Progenitor cell of endocrine pancreas (in vitro differentiated cells): ENCODE results near the gene LIPC. TPM values are rescaled to one million over a fixed set of nuclear protein-coding genes. Genes with fewer than 3 reads are reported as not detected.

Experiments
- DNase-seq: peaks from one replicate; pipeline ENCODE4 v3.0.0; 2021; ENCODE audit warnings: low spot score; ENCODE audit not compliant: unreplicated experiment
- H3K27ac Mint-ChIP-seq: 2 replicates; pipeline ENCODE4 v1.8.0; 2021; ENCODE audit warnings: mild to moderate bottlenecking, moderate library complexity, mixed read lengths
- H3K27me3 Mint-ChIP-seq: 2 replicates; pipeline ENCODE4 v1.8.0; 2021; ENCODE audit warnings: mixed read lengths
- H3K36me3 Mint-ChIP-seq: 2 replicates; pipeline ENCODE4 v1.8.0; 2022; ENCODE audit warnings: mixed read lengths; ENCODE audit not compliant: insufficient read depth
- H3K4me1 Mint-ChIP-seq: 2 replicates; pipeline ENCODE4 v1.8.0; 2021; ENCODE audit warnings: low read depth, mixed read lengths
- H3K4me3 Mint-ChIP-seq: 2 replicates; pipeline ENCODE4 v1.8.0; 2021; ENCODE audit warnings: low read depth, mild to moderate bottlenecking, moderate library complexity, mixed read lengths
- H3K9me3 Mint-ChIP-seq: 2 replicates; pipeline ENCODE4 v1.8.0; 2021; ENCODE audit warnings: low read depth, mixed read lengths
- total RNA-seq: library from RNA; stranded (reverse); gene quantifications from 2 replicates; pipeline ENCODE4 v1.2.1, GENCODE V29; 2021
- TF ChIP-seq, protein P1 (sequence below): fragments of 200-600 bp; sonication (generic); IDR thresholded peaks from one replicate; pipeline ENCODE4 v1.5.0; 2021; ENCODE audit warnings: antibody characterized with exemption, mild to moderate bottlenecking; ENCODE audit not compliant: unreplicated experiment

The LIPC gene
- total RNA-seq, 1 donor from 2014 or later = 5.9 TPM

DNA sequence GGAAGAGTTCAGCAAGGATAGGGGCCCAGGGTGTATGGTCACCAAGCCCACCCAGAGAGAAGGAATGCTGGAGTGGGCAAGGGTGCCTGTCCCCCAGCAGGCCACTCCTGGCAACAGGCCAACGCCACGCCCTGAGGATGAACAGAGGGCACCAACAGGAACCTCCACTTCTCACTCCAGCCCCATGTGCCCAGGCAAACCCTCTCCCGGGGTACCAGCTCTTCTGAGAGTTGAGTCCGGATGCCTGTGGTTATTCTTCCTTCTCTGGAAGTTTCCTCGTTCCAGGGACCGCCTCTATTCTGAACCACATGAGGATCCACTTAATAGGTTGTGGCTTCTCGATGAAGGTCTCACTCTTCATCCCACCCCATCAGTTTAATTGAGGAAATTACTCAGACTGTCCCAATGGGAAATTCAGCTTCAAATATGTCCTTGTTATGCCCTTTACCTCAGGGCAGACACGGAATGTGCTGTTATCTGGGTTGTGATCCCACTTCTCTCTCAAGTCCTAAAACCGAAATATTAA, 114.3 kb downstream of the LIPC start:
- no peaks in the 10 kb centered on the region for H3K9me3 Mint-ChIP-seq
- no peak for DNase-seq
- H3K4me3 Mint-ChIP-seq = no peak overlapping the region
- H3K4me1 Mint-ChIP-seq = peaks cover 12% of the 10 kb centered on the region
- H3K27me3 Mint-ChIP-seq = peaks cover 39% of the 10 kb centered on the region
- TF ChIP-seq, protein P1, sequence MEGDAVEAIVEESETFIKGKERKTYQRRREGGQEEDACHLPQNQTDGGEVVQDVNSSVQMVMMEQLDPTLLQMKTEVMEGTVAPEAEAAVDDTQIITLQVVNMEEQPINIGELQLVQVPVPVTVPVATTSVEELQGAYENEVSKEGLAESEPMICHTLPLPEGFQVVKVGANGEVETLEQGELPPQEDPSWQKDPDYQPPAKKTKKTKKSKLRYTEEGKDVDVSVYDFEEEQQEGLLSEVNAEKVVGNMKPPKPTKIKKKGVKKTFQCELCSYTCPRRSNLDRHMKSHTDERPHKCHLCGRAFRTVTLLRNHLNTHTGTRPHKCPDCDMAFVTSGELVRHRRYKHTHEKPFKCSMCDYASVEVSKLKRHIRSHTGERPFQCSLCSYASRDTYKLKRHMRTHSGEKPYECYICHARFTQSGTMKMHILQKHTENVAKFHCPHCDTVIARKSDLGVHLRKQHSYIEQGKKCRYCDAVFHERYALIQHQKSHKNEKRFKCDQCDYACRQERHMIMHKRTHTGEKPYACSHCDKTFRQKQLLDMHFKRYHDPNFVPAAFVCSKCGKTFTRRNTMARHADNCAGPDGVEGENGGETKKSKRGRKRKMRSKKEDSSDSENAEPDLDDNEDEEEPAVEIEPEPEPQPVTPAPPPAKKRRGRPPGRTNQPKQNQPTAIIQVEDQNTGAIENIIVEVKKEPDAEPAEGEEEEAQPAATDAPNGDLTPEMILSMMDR = no peak
- no peak overlapping the region for H3K27ac Mint-ChIP-seq
- no peaks in the 10 kb centered on the region for H3K36me3 Mint-ChIP-seq

DNA sequence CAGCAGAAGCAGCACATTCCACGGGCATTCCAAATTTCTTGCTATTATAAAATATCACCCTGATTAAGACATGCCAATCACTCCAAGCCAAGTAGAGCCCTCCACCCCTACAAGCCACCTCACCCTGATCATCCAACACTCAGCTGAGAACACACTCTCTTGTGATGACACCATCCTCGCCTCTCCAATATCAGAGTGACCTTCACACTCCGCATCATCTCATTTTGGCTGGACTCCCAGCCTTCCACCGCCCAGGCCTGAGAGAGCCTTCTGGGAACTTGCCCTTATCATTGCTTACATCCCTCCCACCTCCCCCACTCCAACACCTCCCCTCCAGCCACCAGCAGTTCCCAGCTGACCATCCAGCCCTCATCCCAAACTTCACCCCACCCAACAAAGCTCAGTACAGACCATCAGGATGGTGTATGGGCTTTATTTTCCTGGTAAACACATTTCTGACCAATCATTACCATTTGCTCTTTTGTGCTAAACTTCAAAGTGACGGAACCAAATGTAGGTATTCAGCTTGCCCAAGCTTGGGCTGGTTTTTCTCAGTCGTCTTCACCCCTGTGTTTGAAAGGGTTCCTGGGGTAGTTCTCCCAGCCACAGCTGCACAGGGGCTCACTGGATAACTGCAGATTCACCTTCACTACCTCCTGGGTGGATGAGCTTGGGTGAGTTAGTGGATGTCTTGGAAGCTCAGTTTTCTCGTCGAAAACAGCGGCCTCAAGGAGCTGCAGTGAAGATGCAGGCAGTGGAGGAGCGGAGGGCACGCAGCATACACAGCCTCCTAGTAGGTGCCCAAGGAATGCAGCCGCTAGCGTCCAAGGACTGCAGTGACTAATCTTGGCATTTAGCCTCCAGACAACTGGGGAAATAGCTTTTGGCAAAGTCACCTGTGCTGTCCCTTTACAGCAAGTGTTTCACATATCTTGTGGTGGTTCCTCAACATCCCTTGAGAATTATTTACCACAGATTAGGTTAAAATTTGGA, 115.1 kb downstream of the LIPC start:
- TF ChIP-seq, protein P1 = no peak
- Mint-ChIP-seq H3K36me3 (no peaks in the 10 kb centered on the region), H3K27ac (peak overlapping the region; percentile 41), H3K27me3 (peaks cover 41% of the 10 kb centered on the region), H3K4me3 (no peak overlapping the region), H3K9me3 (no peaks in the 10 kb centered on the region), H3K4me1 (peaks cover 9% of the 10 kb centered on the region)
- DNase-seq = no peak

DNA sequence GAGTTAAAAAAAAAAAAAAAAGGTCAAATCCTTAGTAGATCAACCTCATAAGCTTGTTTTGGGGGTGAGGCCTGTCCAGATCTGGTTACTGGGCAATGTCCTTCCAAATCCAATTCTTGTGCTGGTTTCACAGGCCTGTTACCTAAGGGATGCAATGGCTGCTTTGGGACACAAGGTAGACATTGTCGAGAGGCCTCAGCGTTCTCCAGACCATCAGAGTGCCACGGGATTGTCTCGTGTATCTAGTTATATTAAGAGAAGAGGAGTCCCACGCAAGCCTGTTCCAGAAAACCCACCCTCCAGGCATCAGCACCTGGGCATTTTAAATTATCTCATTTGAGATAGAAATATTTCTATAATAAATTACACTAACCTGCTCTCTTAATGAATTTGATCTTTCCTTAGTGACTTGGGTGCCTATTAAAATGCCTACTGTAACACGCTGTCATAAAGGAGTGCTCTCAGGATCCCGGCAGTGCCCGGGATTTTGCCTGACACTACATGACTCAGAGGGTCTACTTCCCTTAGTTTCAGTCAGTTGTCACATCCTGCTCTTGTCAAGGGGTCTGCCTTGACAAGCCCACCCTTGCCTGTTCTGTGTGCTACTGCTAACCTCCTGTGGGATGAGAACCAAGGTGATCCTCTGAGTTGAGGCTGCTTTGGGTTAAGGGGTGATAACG, 116.0 kb downstream of the LIPC start:
- TF ChIP-seq, protein P1 = no peak
- DNase-seq = no peak
- peaks cover 10% of the 10 kb centered on the region for H3K4me1 Mint-ChIP-seq
- H3K36me3 Mint-ChIP-seq = no peaks in the 10 kb centered on the region
- H3K27me3 Mint-ChIP-seq = peaks cover 40% of the 10 kb centered on the region
- no peak overlapping the region for H3K27ac Mint-ChIP-seq
- H3K4me3 Mint-ChIP-seq = no peak overlapping the region
- H3K9me3 Mint-ChIP-seq = no peaks in the 10 kb centered on the region

DNA sequence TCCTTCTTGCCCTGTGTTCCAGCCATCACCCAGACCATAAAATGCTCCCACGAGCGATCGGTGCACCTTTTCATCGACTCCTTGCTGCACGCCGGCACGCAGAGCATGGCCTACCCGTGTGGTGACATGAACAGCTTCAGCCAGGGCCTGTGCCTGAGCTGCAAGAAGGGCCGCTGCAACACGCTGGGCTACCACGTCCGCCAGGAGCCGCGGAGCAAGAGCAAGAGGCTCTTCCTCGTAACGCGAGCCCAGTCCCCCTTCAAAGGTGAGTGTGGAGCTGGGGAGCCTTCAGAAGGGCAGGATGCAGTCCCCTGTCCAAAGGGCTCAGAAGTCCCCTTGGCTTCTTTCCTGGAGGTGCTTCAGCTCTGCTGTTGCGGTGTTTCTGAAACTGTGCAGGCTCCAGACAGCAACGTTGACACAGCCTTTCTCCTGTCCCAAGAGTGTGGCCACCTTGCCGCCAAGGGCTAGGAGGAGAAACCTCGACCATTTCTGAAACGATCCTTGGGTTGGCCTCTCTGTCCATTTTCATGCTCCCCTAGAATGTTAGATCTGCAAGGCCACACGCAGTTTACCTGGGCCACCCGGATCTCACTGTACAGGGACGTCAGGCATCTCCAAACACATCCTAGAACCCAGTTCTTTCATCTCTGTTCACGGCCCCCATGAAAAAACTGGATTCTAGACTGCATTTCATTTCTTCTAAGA, 116.7 kb downstream of the LIPC start:
- H3K4me1 Mint-ChIP-seq = peaks cover 10% of the 10 kb centered on the region
- no peak for DNase-seq
- H3K4me3 Mint-ChIP-seq = no peak overlapping the region
- H3K9me3 Mint-ChIP-seq = no peaks in the 10 kb centered on the region
- no peak overlapping the region for H3K27ac Mint-ChIP-seq
- H3K27me3 Mint-ChIP-seq = peaks cover 44% of the 10 kb centered on the region
- TF ChIP-seq, protein P1 = no peak
- no peaks in the 10 kb centered on the region for H3K36me3 Mint-ChIP-seq
